ENCODE data around the gene TRMT2B.

The TRMT2B gene, protein sequence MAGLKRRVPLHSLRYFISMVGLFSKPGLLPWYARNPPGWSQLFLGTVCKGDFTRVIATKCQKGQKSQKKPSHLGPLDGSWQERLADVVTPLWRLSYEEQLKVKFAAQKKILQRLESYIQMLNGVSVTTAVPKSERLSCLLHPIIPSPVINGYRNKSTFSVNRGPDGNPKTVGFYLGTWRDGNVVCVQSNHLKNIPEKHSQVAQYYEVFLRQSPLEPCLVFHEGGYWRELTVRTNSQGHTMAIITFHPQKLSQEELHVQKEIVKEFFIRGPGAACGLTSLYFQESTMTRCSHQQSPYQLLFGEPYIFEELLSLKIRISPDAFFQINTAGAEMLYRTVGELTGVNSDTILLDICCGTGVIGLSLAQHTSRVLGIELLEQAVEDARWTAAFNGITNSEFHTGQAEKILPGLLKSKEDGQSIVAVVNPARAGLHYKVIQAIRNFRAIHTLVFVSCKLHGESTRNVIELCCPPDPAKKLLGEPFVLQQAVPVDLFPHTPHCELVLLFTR

DNA sequence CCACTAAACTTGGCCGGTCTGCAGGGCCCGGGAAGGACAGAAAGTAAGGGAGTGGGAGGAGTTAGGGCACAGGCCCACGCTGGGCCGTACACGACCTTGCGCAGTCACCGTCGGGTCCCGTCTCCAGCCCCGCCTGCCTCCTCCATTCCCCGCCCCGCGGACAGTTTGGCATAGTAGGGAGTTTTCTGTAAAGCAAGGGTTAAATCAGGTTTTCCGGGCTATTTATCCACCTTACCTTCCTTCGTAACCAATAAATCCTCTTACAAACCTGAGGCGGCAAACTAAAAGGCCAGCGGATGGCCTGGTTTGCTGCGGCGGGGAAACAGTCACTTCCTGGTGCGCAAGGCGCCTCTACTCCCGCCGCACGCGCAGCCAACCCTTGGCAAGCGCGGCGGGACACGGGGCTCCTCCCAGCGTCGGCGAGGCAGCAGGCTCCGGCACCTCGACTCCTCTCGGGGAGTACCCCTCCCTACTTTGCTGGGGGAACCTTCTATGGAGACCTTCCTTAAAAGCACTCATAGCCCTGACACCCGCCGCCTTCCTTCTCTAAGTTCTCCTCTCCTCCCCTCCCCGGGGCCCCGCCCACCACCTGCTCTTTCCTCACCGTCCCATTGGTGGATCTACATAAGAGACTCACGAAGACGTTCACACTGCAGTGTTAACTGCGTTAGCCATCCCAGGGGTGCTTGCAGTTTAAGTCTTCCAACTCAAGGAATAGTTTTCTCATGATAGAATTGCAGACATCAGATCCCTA is at the start of gene TRMT2B:
Gene TRMT2B, minus strand, starts transcription at position 563 of the 754 bp plus-strand sequence. CDS start 9,822 bp downstream, outside the sequence.
- peak within 1 kb of the TSS; percentile 93 for H3K27ac ChIP-seq
- TF ChIP-seq, protein P1, sequence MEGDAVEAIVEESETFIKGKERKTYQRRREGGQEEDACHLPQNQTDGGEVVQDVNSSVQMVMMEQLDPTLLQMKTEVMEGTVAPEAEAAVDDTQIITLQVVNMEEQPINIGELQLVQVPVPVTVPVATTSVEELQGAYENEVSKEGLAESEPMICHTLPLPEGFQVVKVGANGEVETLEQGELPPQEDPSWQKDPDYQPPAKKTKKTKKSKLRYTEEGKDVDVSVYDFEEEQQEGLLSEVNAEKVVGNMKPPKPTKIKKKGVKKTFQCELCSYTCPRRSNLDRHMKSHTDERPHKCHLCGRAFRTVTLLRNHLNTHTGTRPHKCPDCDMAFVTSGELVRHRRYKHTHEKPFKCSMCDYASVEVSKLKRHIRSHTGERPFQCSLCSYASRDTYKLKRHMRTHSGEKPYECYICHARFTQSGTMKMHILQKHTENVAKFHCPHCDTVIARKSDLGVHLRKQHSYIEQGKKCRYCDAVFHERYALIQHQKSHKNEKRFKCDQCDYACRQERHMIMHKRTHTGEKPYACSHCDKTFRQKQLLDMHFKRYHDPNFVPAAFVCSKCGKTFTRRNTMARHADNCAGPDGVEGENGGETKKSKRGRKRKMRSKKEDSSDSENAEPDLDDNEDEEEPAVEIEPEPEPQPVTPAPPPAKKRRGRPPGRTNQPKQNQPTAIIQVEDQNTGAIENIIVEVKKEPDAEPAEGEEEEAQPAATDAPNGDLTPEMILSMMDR (conservative IDR thresholded peaks at IDR 0.05) = no peak
- no peak for TF ChIP-seq ZFX (IDR thresholded peaks at IDR 0.05)

DNA sequence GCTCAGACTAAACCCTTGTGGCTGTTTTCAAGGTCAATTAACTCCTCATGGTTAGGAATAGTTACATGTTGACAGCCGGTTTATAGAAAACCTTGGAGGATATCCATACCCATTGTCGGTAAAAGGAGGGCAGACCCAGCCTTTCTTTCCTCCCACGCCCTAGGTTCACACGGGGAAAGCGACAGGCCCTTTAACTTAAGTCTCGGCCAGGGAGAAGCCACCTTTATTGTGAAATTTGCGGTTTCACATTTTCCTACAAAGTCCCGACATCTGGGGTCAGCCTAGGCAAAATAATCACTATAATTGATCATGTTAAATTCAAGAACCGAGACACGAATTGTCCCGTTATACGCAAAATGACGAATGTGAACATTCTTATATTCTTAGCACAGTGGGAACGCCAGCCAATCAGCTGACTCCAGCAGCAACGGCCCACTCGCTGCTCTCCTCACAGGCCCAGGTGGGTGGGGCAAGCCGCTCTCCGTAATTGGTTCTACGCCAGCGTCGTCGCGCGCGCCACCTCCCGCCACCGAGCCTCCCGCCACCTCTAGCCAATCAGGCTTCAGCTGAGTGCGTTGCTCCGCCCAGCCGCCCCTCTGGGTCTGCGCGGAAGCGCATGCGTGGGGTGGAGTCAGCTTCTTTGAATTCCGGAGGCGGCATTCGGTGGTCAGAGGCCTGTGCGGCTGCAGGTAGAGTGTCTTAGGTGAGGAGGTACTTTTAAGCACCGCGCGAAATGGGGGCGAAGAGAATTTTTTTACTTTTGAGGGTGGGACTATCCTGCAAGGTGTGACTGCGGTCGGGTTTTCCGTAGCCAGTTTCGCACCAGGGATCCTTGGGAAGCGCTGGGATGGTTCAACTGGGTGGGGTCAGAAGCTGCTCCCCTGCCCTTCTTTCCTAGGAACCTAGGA is 45.9 kb upstream of the TRMT2B start, which contains the start of gene CENPI:
Gene CENPI, plus strand, starts transcription at position 659 of the 908 bp plus-strand sequence. CDS start 2,867 bp downstream, outside the sequence.
- peak within 1 kb of the TSS; percentile 65 for H3K27ac ChIP-seq

DNA sequence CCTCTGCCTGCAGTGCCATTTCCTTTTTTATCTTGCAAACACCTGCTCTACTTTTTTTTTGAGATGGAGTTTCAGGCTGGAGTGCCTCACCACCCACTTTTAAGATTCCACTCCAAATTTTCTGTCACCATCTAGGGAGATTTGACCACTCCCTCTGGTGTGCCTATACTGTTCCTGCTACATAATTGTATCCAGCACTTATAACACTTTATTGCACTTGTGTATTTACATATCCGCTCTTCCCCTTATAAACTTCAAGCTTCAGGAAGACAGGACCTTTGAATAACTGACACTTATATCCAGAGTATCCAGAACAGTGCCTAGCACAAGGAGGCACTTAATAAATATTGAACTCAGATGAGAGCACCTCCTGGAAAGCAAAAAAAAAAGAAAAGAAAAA is 39.9 kb upstream of the TRMT2B start:
- TF ChIP-seq ZFX (IDR thresholded peaks at IDR 0.05) = no peak
- TF ChIP-seq, protein P1 (conservative IDR thresholded peaks at IDR 0.05) = no peak
- H3K27ac ChIP-seq = no peak overlapping the region

More for the DNA sequence above, 45.9 kb upstream of the TRMT2B start, which contains the start of gene CENPI:
- TF ChIP-seq ZFX (IDR thresholded peaks at IDR 0.05) = no peak
- TF ChIP-seq, protein P1 (conservative IDR thresholded peaks at IDR 0.05) = no peak

DNA sequence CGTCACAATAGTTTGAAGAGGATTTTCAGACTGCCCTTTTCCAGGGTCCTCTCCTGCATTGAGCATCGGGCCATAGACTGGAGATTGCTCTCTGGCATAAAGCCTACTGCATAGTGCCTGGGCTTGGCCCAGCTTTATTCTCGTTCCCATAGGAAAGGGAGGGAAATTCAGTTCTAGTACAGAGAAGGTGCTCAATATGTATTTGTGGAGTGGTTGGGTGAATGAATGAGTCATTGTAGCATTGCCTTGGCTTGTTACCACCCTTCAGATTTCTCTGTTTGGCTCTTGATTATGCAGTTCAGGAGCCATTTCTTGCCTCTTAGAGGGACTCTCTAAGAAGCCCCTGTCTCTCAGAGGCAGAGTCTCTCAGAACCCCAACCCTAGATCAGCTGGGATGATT is 29.3 kb upstream of the TRMT2B start:
- H3K27ac ChIP-seq = no peak overlapping the region
- TF ChIP-seq ZFX (IDR thresholded peaks at IDR 0.05) = no peak
- TF ChIP-seq, protein P1 (conservative IDR thresholded peaks at IDR 0.05) = no peak

DNA sequence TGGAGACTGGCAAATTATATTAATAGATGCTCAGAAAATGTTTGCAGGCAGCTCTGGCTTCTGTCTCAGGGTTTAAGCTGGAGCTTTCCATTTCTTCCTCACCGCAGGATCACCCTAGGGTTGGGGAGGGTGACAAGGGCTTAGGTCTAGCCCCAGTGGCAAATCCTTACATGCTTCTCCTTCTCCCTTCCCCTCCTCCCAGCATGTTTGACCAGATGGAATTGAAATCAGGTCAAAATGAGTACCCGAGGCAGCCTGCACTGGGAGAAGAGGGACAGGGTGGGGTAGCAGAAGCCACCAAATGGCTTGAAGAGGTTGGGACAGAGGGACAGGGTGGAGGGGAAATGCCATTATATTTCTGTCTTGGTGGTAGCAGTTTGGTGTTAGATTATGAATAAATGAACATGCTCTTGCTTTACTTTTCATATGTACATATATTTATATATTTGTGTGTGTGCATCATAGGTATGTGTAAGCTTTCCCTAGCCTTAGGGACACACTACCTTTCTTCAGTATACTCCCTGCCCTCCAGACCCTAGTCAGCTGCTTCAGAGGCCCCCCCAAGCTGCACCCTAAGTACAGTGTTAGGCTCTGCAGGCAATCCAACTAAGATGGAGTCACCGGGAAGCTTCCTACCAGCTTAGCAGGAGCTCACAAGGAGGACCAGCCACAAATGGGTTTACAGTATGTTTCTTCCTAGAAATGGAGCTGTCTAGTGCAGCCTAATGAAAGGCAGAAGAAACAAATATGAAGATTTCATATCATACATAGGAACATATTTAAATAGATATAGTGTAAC is 28.6 kb upstream of the TRMT2B start:
- TF ChIP-seq ZFX (IDR thresholded peaks at IDR 0.05) = no peak
- TF ChIP-seq, protein P1 (conservative IDR thresholded peaks at IDR 0.05) = no peak
- no peak overlapping the region for H3K27ac ChIP-seq

DNA sequence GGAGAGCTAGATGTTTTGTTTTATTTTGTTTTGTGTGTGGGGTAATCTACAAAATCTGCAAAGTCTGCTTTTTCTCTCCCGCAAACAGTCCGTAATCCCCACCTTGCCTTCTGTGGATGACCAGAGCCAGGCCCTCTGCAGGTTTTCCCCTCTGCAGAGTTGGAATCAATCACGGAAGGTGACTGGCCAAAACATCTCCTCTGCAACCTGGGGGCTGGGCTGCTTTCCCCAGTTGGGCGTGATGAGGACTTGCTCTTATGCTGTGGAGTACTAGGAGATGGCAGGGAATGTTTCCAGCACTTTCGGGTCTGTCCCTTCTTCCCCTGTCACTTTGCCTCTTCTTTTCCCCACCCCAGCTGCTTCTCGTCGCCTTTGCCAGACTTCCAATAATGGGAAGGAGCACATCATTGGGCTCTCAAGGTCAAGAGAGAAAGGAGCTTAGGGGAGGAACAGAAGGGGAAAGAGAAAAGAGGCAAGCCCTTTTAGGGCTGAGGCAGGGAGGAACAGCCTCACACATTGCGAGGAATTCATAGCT is 27.9 kb upstream of the TRMT2B start:
- TF ChIP-seq, protein P1 (conservative IDR thresholded peaks at IDR 0.05) = no peak
- no peak for TF ChIP-seq ZFX (IDR thresholded peaks at IDR 0.05)
- no peak overlapping the region for H3K27ac ChIP-seq

Measured in C4-2B (cell line).